ENCODE data around the gene H1-8. TPM values are rescaled to one million over a fixed set of nuclear protein-coding genes. Genes with fewer than 3 reads are reported as not detected.

The H1-8 gene
- total RNA-seq, 4 donors from 2014 or later, result not detected

DNA sequence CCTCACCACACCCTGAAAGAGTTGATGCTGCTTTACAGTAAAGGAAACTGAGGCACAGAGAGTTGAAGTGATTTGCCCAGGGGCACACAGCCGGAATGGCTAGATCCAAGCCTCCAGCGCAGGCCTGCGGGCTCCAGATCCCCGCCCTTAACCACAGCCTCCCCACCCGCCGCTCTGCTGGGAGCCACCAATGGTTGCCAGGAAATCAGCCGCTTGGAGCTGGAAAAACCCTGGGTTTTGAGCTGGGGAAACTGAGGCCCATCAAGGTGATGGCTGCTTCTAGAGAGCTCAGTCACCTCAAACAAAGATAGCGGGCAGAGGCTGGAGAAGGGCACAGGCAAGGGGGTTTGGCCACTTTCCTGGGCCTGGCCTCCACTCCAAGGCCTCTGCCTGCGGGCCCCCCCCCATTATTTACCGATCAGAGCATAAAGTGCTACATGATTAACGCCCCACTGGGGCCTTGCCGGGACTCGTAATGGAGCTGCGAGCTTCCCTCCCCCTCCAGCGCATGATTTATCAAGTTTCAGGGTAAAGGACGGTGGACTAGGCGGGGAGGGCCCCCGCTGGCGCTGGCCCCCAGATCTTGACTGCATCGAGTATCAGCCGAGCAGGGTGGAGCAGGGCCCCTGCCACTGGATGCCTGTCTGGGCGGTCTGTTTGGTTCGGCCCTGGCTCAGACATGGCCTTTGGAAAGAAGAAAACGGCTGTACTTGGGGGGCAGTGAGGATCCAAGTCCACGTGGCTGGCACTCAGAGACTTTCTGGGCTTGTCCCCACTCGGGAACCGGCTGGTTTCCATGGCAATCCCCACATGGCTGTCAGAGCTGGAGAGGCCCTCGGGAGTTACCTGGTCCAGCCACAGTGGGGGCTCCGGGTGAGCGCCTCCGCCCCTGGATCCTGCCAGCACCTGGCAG, 54.4 kb downstream of the H1-8 start:
- in situ Hi-C loops (cut with MboI; ENCODE audit: low pct_ligation_motif_present in 1 of 4, low pct_unique_long_range_greater_than_20kb in 1 of 4, low sequenced_read_pairs in 3 of 4) (no loop called here), intact Hi-C loops (cut with DNase I; ENCODE audit: low total_unique reads) (no loop called here)
- Histone ChIP-seq H3K27me3 (no peaks in the 10 kb centered on the region), H3K36me3 (no peaks in the 10 kb centered on the region), H3K9me3 (no peaks in the 10 kb centered on the region), H3K4me3 (no peak overlapping the region), H3K27ac (peak overlapping the region; percentile 78 to 86 (median 81)), H3K4me1 (peaks cover 18 to 81% (median 55%) of the 10 kb centered on the region in 4 donors)
- WGBS, 2 donors (ENCODE audit: low coverage in 1 of 2), result 64% methylated on average over 27 of the region's 31 CpGs; no CpG with 5 or more reads in 1 of the 2 donors
- no peak for DNase-seq
- TF ChIP-seq POLR2A (IDR thresholded peaks at IDR 0.05) (no peak), POLR2AphosphoS5 (IDR thresholded peaks at IDR 0.05) (no peak), EP300 (IDR thresholded peaks at IDR 0.05; ENCODE audit: low read depth) (no peak)
- TF ChIP-seq, protein P1, sequence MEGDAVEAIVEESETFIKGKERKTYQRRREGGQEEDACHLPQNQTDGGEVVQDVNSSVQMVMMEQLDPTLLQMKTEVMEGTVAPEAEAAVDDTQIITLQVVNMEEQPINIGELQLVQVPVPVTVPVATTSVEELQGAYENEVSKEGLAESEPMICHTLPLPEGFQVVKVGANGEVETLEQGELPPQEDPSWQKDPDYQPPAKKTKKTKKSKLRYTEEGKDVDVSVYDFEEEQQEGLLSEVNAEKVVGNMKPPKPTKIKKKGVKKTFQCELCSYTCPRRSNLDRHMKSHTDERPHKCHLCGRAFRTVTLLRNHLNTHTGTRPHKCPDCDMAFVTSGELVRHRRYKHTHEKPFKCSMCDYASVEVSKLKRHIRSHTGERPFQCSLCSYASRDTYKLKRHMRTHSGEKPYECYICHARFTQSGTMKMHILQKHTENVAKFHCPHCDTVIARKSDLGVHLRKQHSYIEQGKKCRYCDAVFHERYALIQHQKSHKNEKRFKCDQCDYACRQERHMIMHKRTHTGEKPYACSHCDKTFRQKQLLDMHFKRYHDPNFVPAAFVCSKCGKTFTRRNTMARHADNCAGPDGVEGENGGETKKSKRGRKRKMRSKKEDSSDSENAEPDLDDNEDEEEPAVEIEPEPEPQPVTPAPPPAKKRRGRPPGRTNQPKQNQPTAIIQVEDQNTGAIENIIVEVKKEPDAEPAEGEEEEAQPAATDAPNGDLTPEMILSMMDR (IDR thresholded peaks at IDR 0.05), result no peak

DNA sequence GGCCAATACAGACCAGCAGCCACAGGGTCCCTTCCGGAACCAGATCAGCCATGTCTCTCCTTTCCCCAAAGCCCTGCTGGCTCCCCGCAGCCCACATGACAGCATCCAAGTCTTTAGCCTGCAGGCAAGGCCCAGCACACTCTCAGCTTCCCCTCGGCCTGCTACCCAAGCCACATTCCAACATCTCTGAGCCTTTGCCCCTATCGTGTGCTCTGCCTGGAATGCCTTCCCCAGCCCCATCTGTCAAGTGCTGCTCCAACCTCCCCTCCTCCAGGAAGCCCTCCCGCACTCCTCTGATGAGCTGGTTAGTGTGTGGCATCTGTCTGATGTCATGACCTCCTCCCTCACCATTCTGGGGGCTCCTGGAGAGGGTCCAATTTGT, 55.0 kb downstream of the H1-8 start:
- no peak for DNase-seq
- no peaks in the 10 kb centered on the region for H3K27me3 ChIP-seq
- H3K4me1 ChIP-seq, result peaks cover 18 to 83% (median 55%) of the 10 kb centered on the region in 4 donors
- 77% methylated on average over 5 of the region's 5 CpGs; no CpG with 5 or more reads in 1 of the 2 donors for WGBS, 2 donors (ENCODE audit: low coverage in 1 of 2)
- TF ChIP-seq POLR2AphosphoS5 (IDR thresholded peaks at IDR 0.05) (no peak), POLR2A (IDR thresholded peaks at IDR 0.05) (no peak), EP300 (IDR thresholded peaks at IDR 0.05; ENCODE audit: low read depth) (no peak)
- TF ChIP-seq, protein P1 (IDR thresholded peaks at IDR 0.05), result no peak
- in situ Hi-C loops (cut with MboI; ENCODE audit: low pct_ligation_motif_present in 1 of 4, low pct_unique_long_range_greater_than_20kb in 1 of 4, low sequenced_read_pairs in 3 of 4), result no loop called here
- peak overlapping the region; percentile 78 to 86 (median 81) for H3K27ac ChIP-seq
- no peaks in the 10 kb centered on the region for H3K36me3 ChIP-seq
- H3K9me3 ChIP-seq, result no peaks in the 10 kb centered on the region
- intact Hi-C loops (cut with DNase I; ENCODE audit: low total_unique reads), result no loop called here
- no peak overlapping the region for H3K4me3 ChIP-seq

- peaks cover 18 to 80% (median 50%) of the 10 kb centered on the region in 4 donors for H3K4me1 ChIP-seq
- 84% methylated on average over 11 of the region's 11 CpGs; no CpG with 5 or more reads in 1 of the 2 donors for WGBS, 2 donors (ENCODE audit: low coverage in 1 of 2)
- H3K9me3 ChIP-seq, result no peaks in the 10 kb centered on the region
- intact Hi-C loops (cut with DNase I; ENCODE audit: low total_unique reads), result no loop called here
- no peak overlapping the region for H3K4me3 ChIP-seq
- H3K27me3 ChIP-seq, result no peaks in the 10 kb centered on the region
- in situ Hi-C loops (cut with MboI; ENCODE audit: low pct_ligation_motif_present in 1 of 4, low pct_unique_long_range_greater_than_20kb in 1 of 4, low sequenced_read_pairs in 3 of 4), result no loop called here
- H3K36me3 ChIP-seq, result no peaks in the 10 kb centered on the region
- no peak for DNase-seq
- peak overlapping the region; percentile 78 to 86 (median 81) for H3K27ac ChIP-seq
- TF ChIP-seq, protein P1 (IDR thresholded peaks at IDR 0.05), result no peak
- TF ChIP-seq POLR2AphosphoS5 (IDR thresholded peaks at IDR 0.05) (no peak), POLR2A (IDR thresholded peaks at IDR 0.05) (no peak), EP300 (IDR thresholded peaks at IDR 0.05; ENCODE audit: low read depth) (no peak)
These were observed 55.5 kb downstream of the H1-8 start for GRCh38 chr3:129598484-129598883.

GRCh38 chr3:129599073-129599472, 56.1 kb downstream of the H1-8 start:
- intact Hi-C loops (cut with DNase I; ENCODE audit: low total_unique reads) (no loop called here), in situ Hi-C loops (cut with MboI; ENCODE audit: low pct_ligation_motif_present in 1 of 4, low pct_unique_long_range_greater_than_20kb in 1 of 4, low sequenced_read_pairs in 3 of 4) (no loop called here)
- Histone ChIP-seq H3K36me3 (no peaks in the 10 kb centered on the region), H3K4me1 (peaks cover 16 to 75% (median 44%) of the 10 kb centered on the region in 4 donors), H3K9me3 (no peaks in the 10 kb centered on the region), H3K27me3 (no peaks in the 10 kb centered on the region), H3K4me3 (no peak overlapping the region), H3K27ac (peak overlapping the region; percentile 78 to 86 (median 81))
- TF ChIP-seq EP300 (IDR thresholded peaks at IDR 0.05; ENCODE audit: low read depth) (no peak), POLR2A (IDR thresholded peaks at IDR 0.05) (no peak), POLR2AphosphoS5 (IDR thresholded peaks at IDR 0.05) (no peak)
- TF ChIP-seq, protein P1 (IDR thresholded peaks at IDR 0.05), result no peak
- no peak for DNase-seq
- 84% methylated on average over 19 of the region's 19 CpGs; no CpG with 5 or more reads in 1 of the 2 donors for WGBS, 2 donors (ENCODE audit: low coverage in 1 of 2)

Data from transverse colon (tissue), 4 donors.